HEK293 (cell line): ENCODE data around the gene HNRNPL.
A peak's percentile ranks its signal among the peaks of the same experiment; 100 is the strongest.

Experiments
- ELK4 ChIP-seq: IDR thresholded peaks from 2 replicates; pipeline ENCODE4 v1.6.1; 2011; ENCODE audit warnings: mild to moderate bottlenecking, low read depth, low read length, borderline replicate concordance
- KLF7 ChIP-seq: fragments of 450-650 bp; formaldehyde crosslinking; IDR thresholded peaks from 2 replicates; pipeline ENCODE4 v1.5.1; 2016; ENCODE audit warnings: missing biosample characterization, missing genetic modification characterization, borderline replicate concordance
- KLF8 ChIP-seq: fragments of 450-650 bp; formaldehyde crosslinking; IDR thresholded peaks from 2 replicates; pipeline ENCODE4 v1.5.1; 2016; ENCODE audit warnings: missing biosample characterization, missing genetic modification characterization
- KLF9 ChIP-seq: fragments of 450-650 bp; formaldehyde crosslinking; IDR thresholded peaks from 2 replicates; pipeline ENCODE4 v1.5.1; 2016; ENCODE audit warnings: missing biosample characterization, missing genetic modification characterization, low read depth
- SP7 ChIP-seq: fragments of 450-650 bp; formaldehyde crosslinking; IDR thresholded peaks from 2 replicates; pipeline ENCODE4 v1.5.1; 2016; ENCODE audit warnings: missing biosample characterization, missing genetic modification characterization
- ZBTB17 ChIP-seq: fragments of 450-650 bp; formaldehyde crosslinking; IDR thresholded peaks from 2 replicates; pipeline ENCODE4 v1.5.1; 2016; ENCODE audit warnings: missing biosample characterization, missing genetic modification characterization
- ZNF140 ChIP-seq: fragments of 450-650 bp; formaldehyde crosslinking; IDR thresholded peaks from 2 replicates; pipeline ENCODE4 v1.5.1; 2016; ENCODE audit warnings: missing biosample characterization, missing genetic modification characterization
- ZNF416 ChIP-seq: fragments of 450-650 bp; formaldehyde crosslinking; IDR thresholded peaks from 2 replicates; pipeline ENCODE4 v1.5.1; 2016; ENCODE audit warnings: missing biosample characterization, missing genetic modification characterization
- ZNF501 ChIP-seq: fragments of 450-650 bp; formaldehyde crosslinking; IDR thresholded peaks from 2 replicates; pipeline ENCODE4 v1.5.1; 2016; ENCODE audit warnings: missing biosample characterization, missing genetic modification characterization
- ZNF510 ChIP-seq: fragments of 450-650 bp; formaldehyde crosslinking; IDR thresholded peaks from 2 replicates; pipeline ENCODE4 v1.5.1; 2018; ENCODE audit warnings: mild to moderate bottlenecking, missing genetic modification characterization, missing biosample characterization; ENCODE audit not compliant: insufficient replicate concordance
- ZNF571 ChIP-seq: fragments of 450-650 bp; formaldehyde crosslinking; IDR thresholded peaks from 2 replicates; pipeline ENCODE4 v1.5.0; 2017; ENCODE audit warnings: missing biosample characterization, missing genetic modification characterization
- ZNF610 ChIP-seq: fragments of 450-650 bp; formaldehyde crosslinking; IDR thresholded peaks from 2 replicates; pipeline ENCODE4 v1.5.1; 2016; ENCODE audit warnings: missing biosample characterization, missing genetic modification characterization, borderline replicate concordance
- TF ChIP-seq, protein P1 (sequence below): fragments of 450-650 bp; formaldehyde crosslinking; IDR thresholded peaks from 2 replicates; pipeline ENCODE4 v1.5.1; 2016; ENCODE audit warnings: missing biosample characterization, missing genetic modification characterization, low read depth
- TF ChIP-seq, protein P2 (sequence below): fragments of 450-650 bp; formaldehyde crosslinking; IDR thresholded peaks from 2 replicates; pipeline ENCODE4 v1.5.1; 2016; ENCODE audit warnings: missing biosample characterization, missing genetic modification characterization
- TF ChIP-seq, protein P3 (sequence below): fragments of 450-650 bp; formaldehyde crosslinking; IDR thresholded peaks from 2 replicates; pipeline ENCODE4 v1.5.1; 2016; ENCODE audit warnings: missing biosample characterization, missing genetic modification characterization
- TF ChIP-seq, protein P4 (sequence below): fragments of 450-650 bp; formaldehyde crosslinking; IDR thresholded peaks from 2 replicates; pipeline ENCODE4 v1.5.1; 2016; ENCODE audit warnings: missing biosample characterization, missing genetic modification characterization
- TF ChIP-seq, protein P5 (sequence below): fragments of 450-650 bp; formaldehyde crosslinking; IDR thresholded peaks from 2 replicates; pipeline ENCODE4 v1.5.1; 2017; ENCODE audit warnings: missing biosample characterization, mild to moderate bottlenecking, missing genetic modification characterization, moderate library complexity
- TF ChIP-seq, protein P6 (sequence below): fragments of 450-650 bp; formaldehyde crosslinking; IDR thresholded peaks from 2 replicates; pipeline ENCODE4 v1.5.1; 2016; ENCODE audit warnings: missing biosample characterization, missing genetic modification characterization, borderline replicate concordance

HNRNPL gene

DNA sequence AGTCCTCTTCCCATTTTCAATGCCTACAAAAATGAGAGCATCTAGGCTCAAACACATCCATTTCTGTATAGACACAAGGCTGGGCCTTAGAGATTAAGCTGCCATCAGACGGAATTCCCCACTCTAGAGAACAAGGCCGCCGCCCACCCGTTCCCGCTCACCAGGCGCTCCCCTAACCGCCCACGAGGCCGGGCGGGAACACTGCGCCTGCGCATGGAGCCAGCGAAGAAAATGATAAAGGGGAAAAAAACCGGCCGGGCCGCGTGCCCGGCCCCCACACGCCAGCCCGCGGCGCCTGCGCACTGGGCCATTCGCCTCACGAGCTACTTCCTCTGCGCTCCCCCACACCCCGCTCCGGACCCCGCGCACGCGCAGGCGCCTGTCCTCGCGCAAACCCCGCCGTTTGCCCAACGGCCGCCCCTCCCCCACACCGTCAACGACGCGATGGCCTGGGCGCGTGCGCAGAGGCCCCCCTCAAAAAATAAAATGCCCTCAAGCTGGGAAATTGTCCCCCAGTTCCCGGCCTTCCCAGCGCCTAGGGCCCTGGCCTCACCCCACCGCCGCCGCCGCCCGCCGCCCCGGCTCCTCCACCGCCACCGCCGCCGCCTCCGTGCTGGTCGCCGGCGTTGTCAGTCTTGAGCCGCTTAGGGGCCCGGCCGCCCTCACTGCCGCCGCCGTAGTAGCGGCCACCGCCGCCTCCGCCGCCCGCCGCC, 483 bp downstream of the HNRNPL start (continued):
- TF ChIP-seq, protein P1, sequence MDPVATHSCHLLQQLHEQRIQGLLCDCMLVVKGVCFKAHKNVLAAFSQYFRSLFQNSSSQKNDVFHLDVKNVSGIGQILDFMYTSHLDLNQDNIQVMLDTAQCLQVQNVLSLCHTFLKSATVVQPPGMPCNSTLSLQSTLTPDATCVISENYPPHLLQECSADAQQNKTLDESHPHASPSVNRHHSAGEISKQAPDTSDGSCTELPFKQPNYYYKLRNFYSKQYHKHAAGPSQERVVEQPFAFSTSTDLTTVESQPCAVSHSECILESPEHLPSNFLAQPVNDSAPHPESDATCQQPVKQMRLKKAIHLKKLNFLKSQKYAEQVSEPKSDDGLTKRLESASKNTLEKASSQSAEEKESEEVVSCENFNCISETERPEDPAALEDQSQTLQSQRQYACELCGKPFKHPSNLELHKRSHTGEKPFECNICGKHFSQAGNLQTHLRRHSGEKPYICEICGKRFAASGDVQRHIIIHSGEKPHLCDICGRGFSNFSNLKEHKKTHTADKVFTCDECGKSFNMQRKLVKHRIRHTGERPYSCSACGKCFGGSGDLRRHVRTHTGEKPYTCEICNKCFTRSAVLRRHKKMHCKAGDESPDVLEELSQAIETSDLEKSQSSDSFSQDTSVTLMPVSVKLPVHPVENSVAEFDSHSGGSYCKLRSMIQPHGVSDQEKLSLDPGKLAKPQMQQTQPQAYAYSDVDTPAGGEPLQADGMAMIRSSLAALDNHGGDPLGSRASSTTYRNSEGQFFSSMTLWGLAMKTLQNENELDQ, result no peak
- TF ChIP-seq KLF8 (tag by site-specific recombination) (peak; percentile 63), ZNF501 (tag by site-specific recombination) (peak; percentile 94; the same call in 1 of the 2 replicates), KLF9 (tag by site-specific recombination) (peak; percentile 81), ELK4 (no peak), SP7 (peak; percentile 58; the same call in 1 of the 2 replicates), KLF7 (tag by site-specific recombination) (peak; percentile 95; the same call in 1 of the 2 replicates), ZNF571 (tag by site-specific recombination) (no peak), ZNF510 (tag by site-specific recombination) (no peak), ZNF610 (tag by site-specific recombination) (peak; percentile 81), ZBTB17 (tag by site-specific recombination) (peak; percentile 41; the same call in 1 of the 2 replicates), ZNF140 (tag by site-specific recombination) (no peak), ZNF416 (tag by site-specific recombination) (no peak)
- TF ChIP-seq, protein P2, sequence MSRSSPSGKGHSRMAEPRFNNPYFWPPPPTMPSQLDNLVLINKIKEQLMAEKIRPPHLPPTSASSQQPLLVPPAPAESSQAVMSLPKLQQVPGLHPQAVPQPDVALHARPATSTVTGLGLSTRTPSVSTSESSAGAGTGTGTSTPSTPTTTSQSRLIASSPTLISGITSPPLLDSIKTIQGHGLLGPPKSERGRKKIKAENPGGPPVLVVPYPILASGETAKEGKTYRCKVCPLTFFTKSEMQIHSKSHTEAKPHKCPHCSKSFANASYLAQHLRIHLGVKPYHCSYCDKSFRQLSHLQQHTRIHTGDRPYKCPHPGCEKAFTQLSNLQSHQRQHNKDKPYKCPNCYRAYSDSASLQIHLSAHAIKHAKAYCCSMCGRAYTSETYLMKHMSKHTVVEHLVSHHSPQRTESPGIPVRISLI (tag by site-specific recombination), result peak; percentile 99
- TF ChIP-seq, protein P3, sequence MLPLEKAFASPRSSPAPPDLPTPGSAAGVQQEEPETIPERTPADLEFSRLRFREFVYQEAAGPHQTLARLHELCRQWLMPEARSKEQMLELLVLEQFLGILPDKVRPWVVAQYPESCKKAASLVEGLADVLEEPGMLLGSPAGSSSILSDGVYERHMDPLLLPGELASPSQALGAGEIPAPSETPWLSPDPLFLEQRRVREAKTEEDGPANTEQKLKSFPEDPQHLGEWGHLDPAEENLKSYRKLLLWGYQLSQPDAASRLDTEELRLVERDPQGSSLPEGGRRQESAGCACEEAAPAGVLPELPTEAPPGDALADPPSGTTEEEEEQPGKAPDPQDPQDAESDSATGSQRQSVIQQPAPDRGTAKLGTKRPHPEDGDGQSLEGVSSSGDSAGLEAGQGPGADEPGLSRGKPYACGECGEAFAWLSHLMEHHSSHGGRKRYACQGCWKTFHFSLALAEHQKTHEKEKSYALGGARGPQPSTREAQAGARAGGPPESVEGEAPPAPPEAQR, result no peak; the same call in 1 of the 2 replicates
- TF ChIP-seq, protein P4, sequence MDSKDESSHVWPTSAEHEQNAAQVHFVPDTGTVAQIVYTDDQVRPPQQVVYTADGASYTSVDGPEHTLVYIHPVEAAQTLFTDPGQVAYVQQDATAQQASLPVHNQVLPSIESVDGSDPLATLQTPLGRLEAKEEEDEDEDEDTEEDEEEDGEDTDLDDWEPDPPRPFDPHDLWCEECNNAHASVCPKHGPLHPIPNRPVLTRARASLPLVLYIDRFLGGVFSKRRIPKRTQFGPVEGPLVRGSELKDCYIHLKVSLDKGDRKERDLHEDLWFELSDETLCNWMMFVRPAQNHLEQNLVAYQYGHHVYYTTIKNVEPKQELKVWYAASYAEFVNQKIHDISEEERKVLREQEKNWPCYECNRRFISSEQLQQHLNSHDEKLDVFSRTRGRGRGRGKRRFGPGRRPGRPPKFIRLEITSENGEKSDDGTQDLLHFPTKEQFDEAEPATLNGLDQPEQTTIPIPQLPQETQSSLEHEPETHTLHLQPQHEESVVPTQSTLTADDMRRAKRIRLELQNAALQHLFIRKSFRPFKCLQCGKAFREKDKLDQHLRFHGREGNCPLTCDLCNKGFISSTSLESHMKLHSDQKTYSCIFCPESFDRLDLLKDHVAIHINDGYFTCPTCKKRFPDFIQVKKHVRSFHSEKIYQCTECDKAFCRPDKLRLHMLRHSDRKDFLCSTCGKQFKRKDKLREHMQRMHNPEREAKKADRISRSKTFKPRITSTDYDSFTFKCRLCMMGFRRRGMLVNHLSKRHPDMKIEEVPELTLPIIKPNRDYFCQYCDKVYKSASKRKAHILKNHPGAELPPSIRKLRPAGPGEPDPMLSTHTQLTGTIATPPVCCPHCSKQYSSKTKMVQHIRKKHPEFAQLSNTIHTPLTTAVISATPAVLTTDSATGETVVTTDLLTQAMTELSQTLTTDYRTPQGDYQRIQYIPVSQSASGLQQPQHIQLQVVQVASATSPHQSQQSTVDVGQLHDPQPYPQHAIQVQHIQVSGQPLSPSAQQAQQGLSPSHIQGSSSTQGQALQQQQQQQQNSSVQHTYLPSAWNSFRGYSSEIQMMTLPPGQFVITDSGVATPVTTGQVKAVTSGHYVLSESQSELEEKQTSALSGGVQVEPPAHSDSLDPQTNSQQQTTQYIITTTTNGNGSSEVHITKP, result peak; percentile 17; the same call in 1 of the 2 replicates
- TF ChIP-seq, protein P5, sequence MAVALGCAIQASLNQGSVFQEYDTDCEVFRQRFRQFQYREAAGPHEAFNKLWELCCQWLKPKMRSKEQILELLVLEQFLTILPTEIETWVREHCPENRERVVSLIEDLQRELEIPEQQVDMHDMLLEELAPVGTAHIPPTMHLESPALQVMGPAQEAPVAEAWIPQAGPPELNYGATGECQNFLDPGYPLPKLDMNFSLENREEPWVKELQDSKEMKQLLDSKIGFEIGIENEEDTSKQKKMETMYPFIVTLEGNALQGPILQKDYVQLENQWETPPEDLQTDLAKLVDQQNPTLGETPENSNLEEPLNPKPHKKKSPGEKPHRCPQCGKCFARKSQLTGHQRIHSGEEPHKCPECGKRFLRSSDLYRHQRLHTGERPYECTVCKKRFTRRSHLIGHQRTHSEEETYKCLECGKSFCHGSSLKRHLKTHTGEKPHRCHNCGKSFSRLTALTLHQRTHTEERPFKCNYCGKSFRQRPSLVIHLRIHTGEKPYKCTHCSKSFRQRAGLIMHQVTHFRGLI (tag by site-specific recombination), result peak; percentile 13; the same call in 1 of the 2 replicates
- TF ChIP-seq, protein P6, sequence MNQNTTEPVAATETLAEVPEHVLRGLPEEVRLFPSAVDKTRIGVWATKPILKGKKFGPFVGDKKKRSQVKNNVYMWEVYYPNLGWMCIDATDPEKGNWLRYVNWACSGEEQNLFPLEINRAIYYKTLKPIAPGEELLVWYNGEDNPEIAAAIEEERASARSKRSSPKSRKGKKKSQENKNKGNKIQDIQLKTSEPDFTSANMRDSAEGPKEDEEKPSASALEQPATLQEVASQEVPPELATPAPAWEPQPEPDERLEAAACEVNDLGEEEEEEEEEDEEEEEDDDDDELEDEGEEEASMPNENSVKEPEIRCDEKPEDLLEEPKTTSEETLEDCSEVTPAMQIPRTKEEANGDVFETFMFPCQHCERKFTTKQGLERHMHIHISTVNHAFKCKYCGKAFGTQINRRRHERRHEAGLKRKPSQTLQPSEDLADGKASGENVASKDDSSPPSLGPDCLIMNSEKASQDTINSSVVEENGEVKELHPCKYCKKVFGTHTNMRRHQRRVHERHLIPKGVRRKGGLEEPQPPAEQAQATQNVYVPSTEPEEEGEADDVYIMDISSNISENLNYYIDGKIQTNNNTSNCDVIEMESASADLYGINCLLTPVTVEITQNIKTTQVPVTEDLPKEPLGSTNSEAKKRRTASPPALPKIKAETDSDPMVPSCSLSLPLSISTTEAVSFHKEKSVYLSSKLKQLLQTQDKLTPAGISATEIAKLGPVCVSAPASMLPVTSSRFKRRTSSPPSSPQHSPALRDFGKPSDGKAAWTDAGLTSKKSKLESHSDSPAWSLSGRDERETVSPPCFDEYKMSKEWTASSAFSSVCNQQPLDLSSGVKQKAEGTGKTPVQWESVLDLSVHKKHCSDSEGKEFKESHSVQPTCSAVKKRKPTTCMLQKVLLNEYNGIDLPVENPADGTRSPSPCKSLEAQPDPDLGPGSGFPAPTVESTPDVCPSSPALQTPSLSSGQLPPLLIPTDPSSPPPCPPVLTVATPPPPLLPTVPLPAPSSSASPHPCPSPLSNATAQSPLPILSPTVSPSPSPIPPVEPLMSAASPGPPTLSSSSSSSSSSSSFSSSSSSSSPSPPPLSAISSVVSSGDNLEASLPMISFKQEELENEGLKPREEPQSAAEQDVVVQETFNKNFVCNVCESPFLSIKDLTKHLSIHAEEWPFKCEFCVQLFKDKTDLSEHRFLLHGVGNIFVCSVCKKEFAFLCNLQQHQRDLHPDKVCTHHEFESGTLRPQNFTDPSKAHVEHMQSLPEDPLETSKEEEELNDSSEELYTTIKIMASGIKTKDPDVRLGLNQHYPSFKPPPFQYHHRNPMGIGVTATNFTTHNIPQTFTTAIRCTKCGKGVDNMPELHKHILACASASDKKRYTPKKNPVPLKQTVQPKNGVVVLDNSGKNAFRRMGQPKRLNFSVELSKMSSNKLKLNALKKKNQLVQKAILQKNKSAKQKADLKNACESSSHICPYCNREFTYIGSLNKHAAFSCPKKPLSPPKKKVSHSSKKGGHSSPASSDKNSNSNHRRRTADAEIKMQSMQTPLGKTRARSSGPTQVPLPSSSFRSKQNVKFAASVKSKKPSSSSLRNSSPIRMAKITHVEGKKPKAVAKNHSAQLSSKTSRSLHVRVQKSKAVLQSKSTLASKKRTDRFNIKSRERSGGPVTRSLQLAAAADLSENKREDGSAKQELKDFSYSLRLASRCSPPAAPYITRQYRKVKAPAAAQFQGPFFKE, result no peak
